ENCODE data around the gene SASS6. TPM values are rescaled to one million over a fixed set of nuclear protein-coding genes. Genes with fewer than 3 reads are reported as not detected.

SASS6 gene
- polyA plus RNA-seq, 1 donor (not counting 4 experiments of a cell fraction or from before 2014, with no cell fraction given), result 2.5 TPM

DNA sequence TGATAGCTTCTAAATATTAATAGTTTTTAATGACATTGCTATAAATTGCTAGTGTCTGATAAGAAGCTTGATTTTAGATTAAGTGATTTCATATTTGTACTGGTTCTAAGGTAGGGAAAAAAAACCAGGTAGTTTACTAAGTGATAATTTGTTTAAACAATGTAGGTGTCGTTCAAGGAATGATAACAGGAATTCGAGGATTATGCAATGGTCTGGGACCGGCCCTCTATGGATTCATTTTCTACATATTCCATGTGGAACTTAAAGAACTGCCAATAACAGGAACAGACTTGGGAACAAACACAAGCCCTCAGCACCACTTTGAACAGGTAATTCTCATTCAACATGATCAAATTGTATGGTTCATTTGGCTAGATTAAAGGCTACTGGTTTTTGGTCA is 52.4 kb downstream of the SASS6 start:
- H3K79me2 ChIP-seq (ENCODE audit: control insufficient read depth, insufficient read depth, low read length), result no peaks in the 10 kb centered on the region
- no peaks in the 10 kb centered on the region for H3K4me1 ChIP-seq (ENCODE audit: control insufficient read depth, extremely low read depth, insufficient read depth, low read length)
- dilution Hi-C loops (cut with MboI; ENCODE audit: extremely low pct_ligation_motif_present, low sequenced_read_pairs), result no loop called here
- TF ChIP-seq CTCF (optimal IDR thresholded peaks at IDR 0.05 in 1 of 3, IDR thresholded peaks at IDR 0.05 in 1 of 3, conservative IDR thresholded peaks at IDR 0.05 in 1 of 3; ENCODE audit: extremely low read depth in 1 of 3, insufficient read depth in 2 of 3, low read length in 3 of 3) (no peak), EZH2 (IDR thresholded peaks at IDR 0.05; ENCODE audit: low read length) (no peak)
- no peak overlapping the region for H3K27ac ChIP-seq (ENCODE audit: control insufficient read depth, insufficient read depth, low read length)
- FAIRE-seq, result no peak
- DNase-seq (ENCODE audit: low read depth, low spot score), result no peak
- H4K20me1 ChIP-seq (ENCODE audit: control insufficient read depth, extremely low read depth, insufficient read depth, low read length), result no peaks in the 10 kb centered on the region
- no peaks in the 10 kb centered on the region for H3K9me3 ChIP-seq (ENCODE audit: control insufficient read depth, low read depth, low read length)
- peaks cover 13% of the 10 kb centered on the region in 2 experiments for H3K36me3 ChIP-seq (ENCODE audit: control insufficient read depth in 2 of 2, extremely low read depth in 1 of 2, insufficient read depth in 2 of 2, low read length in 2 of 2)
- no peak overlapping the region for H3K4me2 ChIP-seq (ENCODE audit: control insufficient read depth, extremely low read depth, insufficient read depth, low read depth, low read length)
- H3K4me3 ChIP-seq (ENCODE audit: control insufficient read depth in 2 of 3, extremely low read depth in 1 of 3, insufficient read depth in 2 of 3, low read depth in 1 of 3, low read length in 3 of 3), result no peak overlapping the region
- H3K27me3 ChIP-seq (ENCODE audit: control insufficient read depth, extremely low read depth, insufficient read depth, low read length), result no peaks in the 10 kb centered on the region
- no peak overlapping the region for H3K9ac ChIP-seq (ENCODE audit: control insufficient read depth, extremely low read depth, insufficient read depth, low read length)
- no peak overlapping the region for H2AFZ ChIP-seq (ENCODE audit: control insufficient read depth, low read length)
- H3K9me1 ChIP-seq (ENCODE audit: control insufficient read depth, extremely low read depth, insufficient read depth, low read length), result no peaks in the 10 kb centered on the region

DNA sequence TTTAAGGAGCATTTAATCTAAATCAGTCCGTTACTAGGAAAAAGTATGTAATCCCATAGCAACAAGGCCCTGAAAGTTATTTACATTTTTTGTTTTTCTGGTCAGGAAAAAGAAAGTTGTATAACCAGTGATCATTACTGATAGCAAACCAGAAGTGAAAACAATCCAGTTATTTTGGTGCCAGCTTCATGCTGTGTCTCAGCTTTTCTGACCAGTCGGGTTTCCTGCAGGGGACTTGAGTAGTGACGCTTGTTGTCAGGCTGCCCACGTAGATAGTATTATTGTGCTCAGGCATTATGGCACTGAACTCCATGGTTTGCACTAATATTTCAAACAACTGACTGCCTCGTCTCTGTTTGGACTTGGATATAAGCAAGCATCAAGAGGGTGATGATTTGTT is 55.2 kb downstream of the SASS6 start:
- Histone ChIP-seq H3K4me1 (ENCODE audit: control insufficient read depth, extremely low read depth, insufficient read depth, low read length) (no peaks in the 10 kb centered on the region), H3K4me2 (ENCODE audit: control insufficient read depth, extremely low read depth, insufficient read depth, low read depth, low read length) (no peak overlapping the region), H3K27me3 (ENCODE audit: control insufficient read depth, extremely low read depth, insufficient read depth, low read length) (no peaks in the 10 kb centered on the region), H3K79me2 (ENCODE audit: control insufficient read depth, insufficient read depth, low read length) (no peaks in the 10 kb centered on the region), H3K9ac (ENCODE audit: control insufficient read depth, extremely low read depth, insufficient read depth, low read length) (no peak overlapping the region), H2AFZ (ENCODE audit: control insufficient read depth, low read length) (no peak overlapping the region), H3K27ac (ENCODE audit: control insufficient read depth, insufficient read depth, low read length) (no peak overlapping the region), H3K36me3 (ENCODE audit: control insufficient read depth in 2 of 2, extremely low read depth in 1 of 2, insufficient read depth in 2 of 2, low read length in 2 of 2) (peaks cover 16 to 17% of the 10 kb centered on the region in 2 experiments), H3K4me3 (ENCODE audit: control insufficient read depth in 2 of 3, extremely low read depth in 1 of 3, insufficient read depth in 2 of 3, low read depth in 1 of 3, low read length in 3 of 3) (no peak overlapping the region), H3K9me1 (ENCODE audit: control insufficient read depth, extremely low read depth, insufficient read depth, low read length) (no peaks in the 10 kb centered on the region), H4K20me1 (ENCODE audit: control insufficient read depth, extremely low read depth, insufficient read depth, low read length) (no peaks in the 10 kb centered on the region), H3K9me3 (ENCODE audit: control insufficient read depth, low read depth, low read length) (no peaks in the 10 kb centered on the region)
- dilution Hi-C loops (cut with MboI; ENCODE audit: extremely low pct_ligation_motif_present, low sequenced_read_pairs), result no loop called here
- FAIRE-seq, result no peak
- no peak for DNase-seq (ENCODE audit: low read depth, low spot score)
- no peak for TF ChIP-seq EZH2 (IDR thresholded peaks at IDR 0.05; ENCODE audit: low read length)
- TF ChIP-seq CTCF (optimal IDR thresholded peaks at IDR 0.05 in 1 of 3, IDR thresholded peaks at IDR 0.05 in 1 of 3, conservative IDR thresholded peaks at IDR 0.05 in 1 of 3; ENCODE audit: extremely low read depth in 1 of 3, insufficient read depth in 2 of 3, low read length in 3 of 3), result no peak

Measured in keratinocyte (primary cell).